Epithelial cell of proximal tubule (primary cell): ENCODE results near the gene ITGB2. TPM values are rescaled to one million over a fixed set of nuclear protein-coding genes. Genes with fewer than 3 reads are reported as not detected.
A peak's percentile ranks its signal among the peaks of the same experiment; 100 is the strongest.

Experiments used
- DNase-seq: peaks from one replicate; pipeline ENCODE4 v3.0.0-alpha.2; 2011; ENCODE audit warnings: low read depth
- H3K4me3 ChIP-seq: 2 replicates; pipeline ENCODE4 v1.5.1; 2011; ENCODE audit warnings: low read depth, mild to moderate bottlenecking, low read length
- CTCF ChIP-seq: conservative IDR thresholded peaks from 2 replicates; pipeline ENCODE4 v1.5.1; 2012; ENCODE audit warnings: low read depth, mild to moderate bottlenecking, low read length
- total RNA-seq: library from RNA; depleted of rRNA; stranded (reverse); fragments of >200 nt; gene quantifications from 2 replicates; pipeline ENCODE4 v1.2.3, GENCODE V29; 2015

Gene ITGB2
- total RNA-seq, 1 donor from 2014 or later = 3.0 TPM

GRCh38 chr21:44837537-44837936 lies 83.2 kb downstream of the ITGB2 start:
- no peak overlapping the region for H3K4me3 ChIP-seq
- no peak for TF ChIP-seq CTCF
- no peak for DNase-seq

- no peak overlapping the region for H3K4me3 ChIP-seq
- no peak for DNase-seq
- peak; percentile 5 for TF ChIP-seq CTCF
Measured at GRCh38 chr21:44836666-44837471, 83.8 kb downstream of the ITGB2 start.

GRCh38 chr21:44836349-44836665 lies 84.4 kb downstream of the ITGB2 start:
- no peak overlapping the region for H3K4me3 ChIP-seq
- DNase-seq = no peak
- TF ChIP-seq CTCF = no peak

Other genes with a start within 250 kb of the ITGB2 start
- gene KRTAP12-1, start 238.7 kb downstream of the ITGB2 start, total RNA-seq = not detected in 2 replicates
- gene KRTAP10-12, start 223.7 kb downstream of the ITGB2 start, total RNA-seq = not detected in 2 replicates
- gene TSPEAR, start 209.3 kb downstream of the ITGB2 start, total RNA-seq = not detected in 2 replicates
- gene UBE2G2, start 119.1 kb downstream of the ITGB2 start, total RNA-seq = 29.6 and 47.2 TPM in 2 replicates
- 58.7 and 86.0 TPM in 2 replicates for gene SUMO3, start 102.8 kb downstream of the ITGB2 start, total RNA-seq
- 311 and 421 TPM in 2 replicates for gene PTTG1IP, start 47.2 kb downstream of the ITGB2 start, total RNA-seq
- gene SLX9, start 19.1 kb upstream of the ITGB2 start, total RNA-seq = 35.7 and 52.1 TPM in 2 replicates
- 2.2 and 3.9 TPM in 2 replicates for gene ADARB1, start 153.7 kb upstream of the ITGB2 start, total RNA-seq